ENCODE measurements around the gene INPP5J.
"Not testable (repeated sequence)": the region's sequence is repeated elsewhere in the genome, so short reads cannot be mapped to it uniquely, and the experiment has no call there.

Gene INPP5J

DNA sequence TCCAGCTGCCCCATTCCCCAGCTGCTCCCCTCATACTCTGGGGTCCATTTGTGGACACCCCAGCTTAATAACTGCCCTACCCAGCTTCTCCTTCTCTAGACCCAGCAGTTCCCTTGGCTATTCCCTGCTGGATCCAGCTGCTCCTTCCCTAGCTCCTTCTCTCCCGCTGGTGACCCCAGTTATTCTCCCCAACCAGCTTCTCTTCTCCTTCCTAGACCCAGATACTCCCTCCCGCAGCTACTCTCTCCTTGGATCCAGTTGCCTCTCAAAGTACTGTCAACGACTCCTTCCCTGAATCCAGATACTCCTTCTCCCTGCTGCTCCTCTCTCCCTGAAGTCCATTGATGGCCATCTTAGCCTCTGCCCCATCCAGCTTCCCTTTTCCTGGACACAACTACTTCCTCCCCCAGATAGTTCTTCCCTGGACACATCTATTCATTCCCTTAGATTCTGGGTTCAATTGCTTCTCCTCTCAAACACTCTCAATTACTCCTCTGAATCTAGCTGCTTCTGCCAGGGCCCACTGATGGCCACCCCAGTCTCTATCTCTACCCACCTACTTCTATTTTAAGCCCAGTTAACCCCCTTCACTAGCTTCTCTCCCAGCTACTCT lies 27.0 kb upstream of the INPP5J start:
- no peaks in the 10 kb centered on the region for H3K27me3 ChIP-seq
- H3K4me3 ChIP-seq (ENCODE audit: low read depth in 1 of 2, low read length in 1 of 2) = no peak overlapping the region
- H3K27ac ChIP-seq = no peak overlapping the region
- peaks cover 60% of the 10 kb centered on the region for H3K36me3 ChIP-seq
- no peaks in the 10 kb centered on the region for H3K9me3 ChIP-seq
- H3K4me1 ChIP-seq (ENCODE audit: control insufficient read depth in 1 of 2, insufficient read depth in 1 of 2, low read depth in 1 of 2, low read length in 1 of 2) = no peaks in the 10 kb centered on the region
- no peak for TF ChIP-seq CTCF (IDR thresholded peaks at IDR 0.05)

GRCh38 chr22:31096657-31097279 lies 26.0 kb upstream of the INPP5J start:
- Histone ChIP-seq H3K27me3 (no peaks in the 10 kb centered on the region), H3K36me3 (peaks cover 55% of the 10 kb centered on the region), H3K27ac (no peak overlapping the region), H3K9me3 (no peaks in the 10 kb centered on the region), H3K4me1 (ENCODE audit: control insufficient read depth in 1 of 2, insufficient read depth in 1 of 2, low read depth in 1 of 2, low read length in 1 of 2) (no peaks in the 10 kb centered on the region), H3K4me3 (ENCODE audit: low read depth in 1 of 2, low read length in 1 of 2) (no peak overlapping the region)
- TF ChIP-seq CTCF (IDR thresholded peaks at IDR 0.05) = no peak

GRCh38 chr22:31097539-31097938 lies 25.2 kb upstream of the INPP5J start:
- H3K4me1 ChIP-seq (ENCODE audit: control insufficient read depth in 1 of 2, insufficient read depth in 1 of 2, low read depth in 1 of 2, low read length in 1 of 2); H3K27me3 ChIP-seq; H3K9me3 ChIP-seq; H3K4me3 ChIP-seq (ENCODE audit: low read depth in 1 of 2, low read length in 1 of 2); H3K27ac ChIP-seq: not testable (repeated sequence)
- H3K36me3 ChIP-seq = peaks cover 53% of the 10 kb centered on the region

- Histone ChIP-seq H3K4me1 (ENCODE audit: control insufficient read depth in 1 of 2, insufficient read depth in 1 of 2, low read depth in 1 of 2, low read length in 1 of 2) (no peaks in the 10 kb centered on the region), H3K4me3 (ENCODE audit: low read depth in 1 of 2, low read length in 1 of 2) (no peak overlapping the region), H3K36me3 (peaks cover 53% of the 10 kb centered on the region), H3K27me3 (no peaks in the 10 kb centered on the region), H3K9me3 (no peaks in the 10 kb centered on the region), H3K27ac (no peak overlapping the region)
- no peak for TF ChIP-seq CTCF (IDR thresholded peaks at IDR 0.05)
Measured at GRCh38 chr22:31097941-31098631, 24.7 kb upstream of the INPP5J start.

DNA sequence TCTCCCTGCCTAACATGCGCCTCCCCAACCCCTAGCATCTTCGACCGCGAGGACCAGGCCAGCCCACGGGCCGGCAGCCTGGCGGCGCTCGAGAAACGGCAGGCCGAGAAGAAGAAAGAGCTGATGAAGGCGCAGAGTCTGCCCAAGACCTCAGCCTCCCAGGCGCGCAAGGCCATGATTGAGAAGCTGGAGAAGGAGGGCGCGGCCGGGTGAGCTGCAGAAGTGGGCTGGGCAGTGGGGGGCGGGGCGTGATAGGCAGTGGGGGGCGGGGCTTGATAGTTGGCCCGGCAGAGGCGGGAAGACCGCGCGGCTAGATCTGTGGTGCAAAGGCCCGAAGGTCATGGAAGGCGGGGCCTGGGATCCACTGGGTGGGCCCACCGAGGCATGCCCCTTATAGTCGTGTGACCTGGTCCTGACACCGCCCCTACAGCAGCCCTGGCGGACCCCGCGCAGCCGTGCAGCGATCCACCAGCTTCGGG lies 24.1 kb upstream of the INPP5J start:
- peaks cover 49% of the 10 kb centered on the region for H3K36me3 ChIP-seq
- H3K4me3 ChIP-seq (ENCODE audit: low read depth in 1 of 2, low read length in 1 of 2) = no peak overlapping the region
- no peak overlapping the region for H3K27ac ChIP-seq
- H3K4me1 ChIP-seq (ENCODE audit: control insufficient read depth in 1 of 2, insufficient read depth in 1 of 2, low read depth in 1 of 2, low read length in 1 of 2) = no peaks in the 10 kb centered on the region
- H3K9me3 ChIP-seq = no peaks in the 10 kb centered on the region
- no peak for TF ChIP-seq CTCF (IDR thresholded peaks at IDR 0.05)
- no peaks in the 10 kb centered on the region for H3K27me3 ChIP-seq

DNA sequence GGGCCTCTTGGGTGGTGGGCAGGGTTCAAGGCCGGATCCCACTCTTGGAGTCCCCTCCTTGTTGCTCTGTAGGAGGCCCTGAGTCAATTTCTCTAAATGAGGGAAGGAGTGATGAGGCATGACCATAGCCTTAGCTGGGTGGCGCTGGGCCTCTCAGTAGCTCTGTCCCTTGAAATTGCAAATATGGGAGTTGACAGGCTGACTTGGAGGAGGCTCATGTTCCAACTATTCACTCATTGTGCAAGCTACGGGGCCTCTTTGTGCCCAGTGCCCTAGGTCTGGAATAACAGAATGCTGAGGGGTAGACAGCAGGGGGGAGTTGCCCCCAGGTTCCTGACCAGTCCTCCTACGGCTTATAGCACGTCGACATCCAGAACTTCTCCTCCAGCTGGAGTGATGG lies 23.4 kb upstream of the INPP5J start:
- TF ChIP-seq CTCF (IDR thresholded peaks at IDR 0.05) = no peak
- H3K4me3 ChIP-seq (ENCODE audit: low read depth in 1 of 2, low read length in 1 of 2) = no peak overlapping the region
- H3K4me1 ChIP-seq (ENCODE audit: control insufficient read depth in 1 of 2, insufficient read depth in 1 of 2, low read depth in 1 of 2, low read length in 1 of 2) = no peaks in the 10 kb centered on the region
- peaks cover 49% of the 10 kb centered on the region for H3K36me3 ChIP-seq
- no peaks in the 10 kb centered on the region for H3K27me3 ChIP-seq
- H3K9me3 ChIP-seq = no peaks in the 10 kb centered on the region
- H3K27ac ChIP-seq = no peak overlapping the region

Measured in neutrophil (primary cell).